Retinal pigment epithelial cell (primary cell): Measurements from ENCODE around the gene DYNLT1.

ENCODE experiments used
- DNase-seq: peaks from one replicate; pipeline ENCODE4 v3.0.0-alpha.2; 2010; ENCODE audit warnings: low read depth
- H3K4me3 ChIP-seq: 2 replicates; pipeline ENCODE4 v1.5.1; 2011; ENCODE audit warnings: mild to moderate bottlenecking, low read length, control low read depth, moderate library complexity
- TF ChIP-seq, protein P1 (sequence below): conservative IDR thresholded peaks from 2 replicates; pipeline ENCODE4 v1.5.1; 2011; ENCODE audit warnings: low read depth, low read length, control low read depth, inconsistent platforms

DYNLT1 gene

GRCh38 chr6:158630938-158631616 is 13.5 kb downstream of the DYNLT1 start:
- no peak overlapping the region for H3K4me3 ChIP-seq
- no peak for DNase-seq
- TF ChIP-seq, protein P1, sequence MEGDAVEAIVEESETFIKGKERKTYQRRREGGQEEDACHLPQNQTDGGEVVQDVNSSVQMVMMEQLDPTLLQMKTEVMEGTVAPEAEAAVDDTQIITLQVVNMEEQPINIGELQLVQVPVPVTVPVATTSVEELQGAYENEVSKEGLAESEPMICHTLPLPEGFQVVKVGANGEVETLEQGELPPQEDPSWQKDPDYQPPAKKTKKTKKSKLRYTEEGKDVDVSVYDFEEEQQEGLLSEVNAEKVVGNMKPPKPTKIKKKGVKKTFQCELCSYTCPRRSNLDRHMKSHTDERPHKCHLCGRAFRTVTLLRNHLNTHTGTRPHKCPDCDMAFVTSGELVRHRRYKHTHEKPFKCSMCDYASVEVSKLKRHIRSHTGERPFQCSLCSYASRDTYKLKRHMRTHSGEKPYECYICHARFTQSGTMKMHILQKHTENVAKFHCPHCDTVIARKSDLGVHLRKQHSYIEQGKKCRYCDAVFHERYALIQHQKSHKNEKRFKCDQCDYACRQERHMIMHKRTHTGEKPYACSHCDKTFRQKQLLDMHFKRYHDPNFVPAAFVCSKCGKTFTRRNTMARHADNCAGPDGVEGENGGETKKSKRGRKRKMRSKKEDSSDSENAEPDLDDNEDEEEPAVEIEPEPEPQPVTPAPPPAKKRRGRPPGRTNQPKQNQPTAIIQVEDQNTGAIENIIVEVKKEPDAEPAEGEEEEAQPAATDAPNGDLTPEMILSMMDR = no peak

GRCh38 chr6:158629367-158630221 is 14.9 kb downstream of the DYNLT1 start:
- no peak for DNase-seq
- TF ChIP-seq, protein P1 = peak; percentile 28
- no peak overlapping the region for H3K4me3 ChIP-seq

DNA sequence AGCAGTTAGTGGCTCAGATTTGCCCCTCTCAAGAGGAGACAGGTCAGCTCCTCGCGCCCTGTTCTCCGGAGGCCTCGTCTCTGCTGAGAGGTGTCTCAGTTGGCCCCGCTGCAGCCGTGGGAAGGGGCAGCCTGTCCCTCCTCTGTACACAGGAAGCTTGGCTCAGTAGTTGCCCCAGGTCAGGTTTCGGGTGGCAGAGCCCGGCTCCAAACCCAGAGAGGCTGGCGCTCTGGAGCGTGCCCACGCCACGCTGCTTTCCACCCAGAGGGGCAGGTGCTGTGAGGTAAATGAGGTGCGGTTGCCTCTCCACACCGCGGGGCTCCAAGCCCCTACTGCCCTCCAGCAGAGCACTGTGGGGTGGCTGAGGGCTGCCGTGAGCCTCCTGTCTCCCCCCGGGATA is 16.0 kb downstream of the DYNLT1 start:
- H3K4me3 ChIP-seq = no peak overlapping the region
- DNase-seq = no peak
- TF ChIP-seq, protein P1 = no peak

DNA sequence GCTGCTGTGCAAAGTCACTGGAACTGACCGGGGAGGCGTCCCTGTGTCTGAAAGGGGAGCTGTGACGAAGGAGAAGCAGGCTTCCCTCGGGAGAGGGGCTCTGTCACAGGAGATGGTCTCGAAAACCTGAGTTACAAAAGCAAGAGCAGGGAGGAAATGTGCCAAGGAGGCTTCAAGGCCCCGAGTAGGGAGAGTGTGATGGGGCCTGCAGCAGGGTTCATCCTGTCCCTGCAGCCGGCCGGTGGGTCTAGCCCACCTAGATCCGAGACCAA is 16.7 kb downstream of the DYNLT1 start:
- H3K4me3 ChIP-seq = no peak overlapping the region
- DNase-seq = no peak
- TF ChIP-seq, protein P1 = no peak

GRCh38 chr6:158627168-158627939 is 17.2 kb downstream of the DYNLT1 start:
- TF ChIP-seq, protein P1 = no peak
- no peak overlapping the region for H3K4me3 ChIP-seq

DNA sequence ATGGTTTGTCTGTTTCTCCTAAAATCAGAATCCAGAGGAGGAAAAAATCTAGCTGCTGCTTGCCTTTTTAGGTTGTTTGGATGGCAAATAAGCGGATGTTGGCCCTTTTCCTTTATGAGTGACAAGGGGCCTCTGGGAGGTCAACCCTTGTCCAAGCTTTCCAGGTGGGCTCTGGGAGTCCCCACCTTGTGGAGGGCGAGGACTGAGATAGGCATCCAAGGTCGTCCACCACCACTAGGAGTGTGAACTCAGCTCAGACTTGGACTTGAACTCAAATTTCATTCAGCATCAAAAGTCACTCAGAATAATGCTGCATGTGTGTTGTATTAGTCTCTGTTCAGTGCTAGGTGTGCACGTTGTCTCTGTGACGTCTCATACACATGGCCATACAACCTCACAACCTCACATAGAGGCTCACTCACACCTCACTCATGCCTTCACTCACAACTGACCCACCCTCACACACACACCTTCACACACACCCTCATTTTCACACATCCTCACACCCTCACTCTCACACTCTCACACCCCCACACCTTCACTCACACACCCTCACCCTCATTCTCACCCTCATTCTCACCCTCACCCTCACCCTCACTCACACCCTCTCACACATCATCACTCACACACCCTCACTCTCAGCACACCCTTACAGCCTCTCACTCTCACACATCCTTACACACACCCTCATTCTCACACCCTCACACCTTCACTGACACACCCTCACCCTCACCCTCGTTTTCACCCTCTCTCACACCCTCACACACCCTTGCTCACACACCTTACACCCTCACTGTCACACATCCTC is 18.0 kb downstream of the DYNLT1 start:
- no peak for DNase-seq
- TF ChIP-seq, protein P1 = no peak
- H3K4me3 ChIP-seq = no peak overlapping the region

More at GRCh38 chr6:158627168-158627939, 17.2 kb downstream of the DYNLT1 start:
- no peak for DNase-seq
